Lower leg skin (tissue), 3 donors: ENCODE measurements around the gene LRRC32.

Experiments used
- CTCF ChIP-seq, 3 donors: fragments of 450-650 bp; IDR thresholded peaks; one replicate each; pipeline ENCODE4 v1.5.1; 2016; ENCODE audit warnings: antibody characterized with exemption in 3 of 3, mild to moderate bottlenecking in 3 of 3, moderate library complexity in 2 of 3
- POLR2A ChIP-seq, 2 donors: fragments of 450-650 bp; IDR thresholded peaks; one replicate each; pipeline ENCODE4 v1.6.1; 2016 to 2017; ENCODE audit warnings: antibody characterized with exemption in 2 of 2, mild to moderate bottlenecking in 1 of 2, moderate library complexity in 1 of 2

GRCh38 chr11:76627606-76628005, 42.9 kb downstream of the LRRC32 start:
- TF ChIP-seq CTCF (IDR thresholded peaks at IDR 0.05) (no peak), POLR2A (IDR thresholded peaks at IDR 0.05) (no peak)
